Measurements from ENCODE around the gene MKNK2. TPM values are rescaled to one million over a fixed set of nuclear protein-coding genes. Genes with fewer than 3 reads are reported as not detected.

The MKNK2 gene
- total and polyA plus RNA-seq, 2 of the 13 experiments (the other 11 are each of a cell fraction or from before 2014, with no cell fraction given), result 44.9 to 112 TPM

GRCh38 chr19:2096034-2096479, 45.0 kb upstream of the MKNK2 start, which contains the start of gene MOB3A (continued):
- TF ChIP-seq THYN1 (CRISPR knock-in tag; IDR thresholded peaks at IDR 0.05; ENCODE audit: borderline replicate concordance, low read depth), result 0 out of 2 replicates have a peak, but pooled peaks have one; percentile 91
- TF ChIP-seq ZNF543 (CRISPR knock-in tag; IDR thresholded peaks at IDR 0.05), result peak; percentile 78; the same call in 1 of the 2 replicates
- peak; percentile 49; the same call in 1 of the 2 replicates for TF ChIP-seq RXRB (CRISPR knock-in tag; IDR thresholded peaks at IDR 0.05; ENCODE audit: borderline replicate concordance)
- peak; percentile 72 for TF ChIP-seq MAZ (IDR thresholded peaks at IDR 0.05; ENCODE audit: borderline replicate concordance, low read depth, low read length)
- peak; percentile 94 for TF ChIP-seq MAZ (CRISPR knock-in tag; IDR thresholded peaks at IDR 0.05; ENCODE audit: low read depth)
- TF ChIP-seq FOXC1 (CRISPR knock-in tag; IDR thresholded peaks at IDR 0.05; ENCODE audit: borderline replicate concordance), result no peak
- TF ChIP-seq ZNF788 (CRISPR knock-in tag; IDR thresholded peaks at IDR 0.05; ENCODE audit: borderline replicate concordance), result peak; percentile 83
- peak; percentile 93; the same call in 1 of the 2 replicates for TF ChIP-seq CAMTA2 (CRISPR knock-in tag; IDR thresholded peaks at IDR 0.05; ENCODE audit: borderline replicate concordance)
- no peak for TF ChIP-seq FOXK1 (CRISPR knock-in tag; IDR thresholded peaks at IDR 0.05; ENCODE audit: borderline replicate concordance, low read depth)
- TF ChIP-seq, protein P1, sequence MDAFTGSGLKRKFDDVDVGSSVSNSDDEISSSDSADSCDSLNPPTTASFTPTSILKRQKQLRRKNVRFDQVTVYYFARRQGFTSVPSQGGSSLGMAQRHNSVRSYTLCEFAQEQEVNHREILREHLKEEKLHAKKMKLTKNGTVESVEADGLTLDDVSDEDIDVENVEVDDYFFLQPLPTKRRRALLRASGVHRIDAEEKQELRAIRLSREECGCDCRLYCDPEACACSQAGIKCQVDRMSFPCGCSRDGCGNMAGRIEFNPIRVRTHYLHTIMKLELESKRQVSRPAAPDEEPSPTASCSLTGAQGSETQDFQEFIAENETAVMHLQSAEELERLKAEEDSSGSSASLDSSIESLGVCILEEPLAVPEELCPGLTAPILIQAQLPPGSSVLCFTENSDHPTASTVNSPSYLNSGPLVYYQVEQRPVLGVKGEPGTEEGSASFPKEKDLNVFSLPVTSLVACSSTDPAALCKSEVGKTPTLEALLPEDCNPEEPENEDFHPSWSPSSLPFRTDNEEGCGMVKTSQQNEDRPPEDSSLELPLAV (CRISPR knock-in tag; conservative IDR thresholded peaks at IDR 0.05; ENCODE audit: low read depth), result no peak
- no peak for TF ChIP-seq ZNF567 (CRISPR knock-in tag; IDR thresholded peaks at IDR 0.05; ENCODE audit: borderline replicate concordance)
- TF ChIP-seq ZNF224 (CRISPR knock-in tag; IDR thresholded peaks at IDR 0.05), result no peak
- no peak for TF ChIP-seq DR1 (CRISPR knock-in tag; IDR thresholded peaks at IDR 0.05)
- no peak for TF ChIP-seq ZFP36L2 (CRISPR knock-in tag; IDR thresholded peaks at IDR 0.05)
- TF ChIP-seq, protein P2, sequence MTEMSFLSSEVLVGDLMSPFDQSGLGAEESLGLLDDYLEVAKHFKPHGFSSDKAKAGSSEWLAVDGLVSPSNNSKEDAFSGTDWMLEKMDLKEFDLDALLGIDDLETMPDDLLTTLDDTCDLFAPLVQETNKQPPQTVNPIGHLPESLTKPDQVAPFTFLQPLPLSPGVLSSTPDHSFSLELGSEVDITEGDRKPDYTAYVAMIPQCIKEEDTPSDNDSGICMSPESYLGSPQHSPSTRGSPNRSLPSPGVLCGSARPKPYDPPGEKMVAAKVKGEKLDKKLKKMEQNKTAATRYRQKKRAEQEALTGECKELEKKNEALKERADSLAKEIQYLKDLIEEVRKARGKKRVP (CRISPR knock-in tag; IDR thresholded peaks at IDR 0.05), result peak in 1 of 2 experiments; percentile 35; a peak in 1 of 4 replicates
- TF ChIP-seq ZFP1 (CRISPR knock-in tag; IDR thresholded peaks at IDR 0.05), result peak; percentile 56; the same call in 1 of the 2 replicates
- peak; percentile 83 for TF ChIP-seq BRF2 (CRISPR knock-in tag; IDR thresholded peaks at IDR 0.05)
- no peak for TF ChIP-seq RELA (CRISPR knock-in tag; IDR thresholded peaks at IDR 0.05)
- TF ChIP-seq ZNF607 (CRISPR knock-in tag; IDR thresholded peaks at IDR 0.05; ENCODE audit: borderline replicate concordance), result peak; percentile 71; the same call in 1 of the 2 replicates
- TF ChIP-seq, protein P3, sequence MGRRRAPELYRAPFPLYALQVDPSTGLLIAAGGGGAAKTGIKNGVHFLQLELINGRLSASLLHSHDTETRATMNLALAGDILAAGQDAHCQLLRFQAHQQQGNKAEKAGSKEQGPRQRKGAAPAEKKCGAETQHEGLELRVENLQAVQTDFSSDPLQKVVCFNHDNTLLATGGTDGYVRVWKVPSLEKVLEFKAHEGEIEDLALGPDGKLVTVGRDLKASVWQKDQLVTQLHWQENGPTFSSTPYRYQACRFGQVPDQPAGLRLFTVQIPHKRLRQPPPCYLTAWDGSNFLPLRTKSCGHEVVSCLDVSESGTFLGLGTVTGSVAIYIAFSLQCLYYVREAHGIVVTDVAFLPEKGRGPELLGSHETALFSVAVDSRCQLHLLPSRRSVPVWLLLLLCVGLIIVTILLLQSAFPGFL (CRISPR knock-in tag; IDR thresholded peaks at IDR 0.05), result no peak
- no peak for TF ChIP-seq ZNF644 (CRISPR knock-in tag; IDR thresholded peaks at IDR 0.05; ENCODE audit: low read depth)
- peak; percentile 78; the same call in 1 of the 2 replicates for TF ChIP-seq HDAC1 (CRISPR knock-in tag; IDR thresholded peaks at IDR 0.05)
- no peak; the same call in 1 of the 2 replicates for TF ChIP-seq E2F1 (CRISPR knock-in tag; IDR thresholded peaks at IDR 0.05)
- no peak for TF ChIP-seq SIX4 (CRISPR knock-in tag; IDR thresholded peaks at IDR 0.05)
- no peak for TF ChIP-seq JUND (CRISPR knock-in tag; IDR thresholded peaks at IDR 0.05)

All from HepG2 (cell line).